Tibial nerve (tissue), 4 donors: ENCODE data around the gene CCDC85C. TPM values are rescaled to one million over a fixed set of nuclear protein-coding genes. Genes with fewer than 3 reads are reported as not detected.

Source experiments
- DNase-seq, 2 donors: peaks; one replicate each; pipeline ENCODE4 v3.0.0-alpha.2; 2019; ENCODE audit warnings: low spot score in 2 of 2
- H3K27ac ChIP-seq, 4 donors: fragments of 200-600 bp; sonication (generic) in 3 of 4; one replicate each; pipeline ENCODE4 v1.5.1; 2017 to 2019; ENCODE audit warnings: mild to moderate bottlenecking in 1 of 4
- H3K27me3 ChIP-seq, 2 donors: fragments of 200-600 bp; sonication (generic) in 1 of 2; one replicate each; pipeline versions ENCODE4 v1.5.1 to v1.6.0; 2017 to 2019
- H3K36me3 ChIP-seq, 3 donors: fragments of 200-600 bp; sonication (generic); one replicate each; pipeline ENCODE4 v1.5.1; 2018 to 2019
- H3K4me1 ChIP-seq, 4 donors: fragments of 200-600 bp; sonication (generic) in 3 of 4; one replicate each; pipeline ENCODE4 v1.5.1; 2017 to 2019
- H3K4me3 ChIP-seq, 4 donors: fragments of 200-600 bp; sonication (generic) in 3 of 4; one replicate each; pipeline ENCODE4 v1.5.1; 2017 to 2019; ENCODE audit warnings: mild to moderate bottlenecking in 1 of 4, moderate library complexity in 1 of 4
- H3K9me3 ChIP-seq, 4 donors: fragments of 200-600 bp; sonication (generic) in 3 of 4; one replicate each; pipeline ENCODE4 v1.5.1; 2017 to 2019
- EP300 ChIP-seq, 2 donors: sonication (generic); formaldehyde crosslinking; IDR thresholded peaks; one replicate each; pipeline ENCODE4 v1.6.1; 2017; ENCODE audit warnings: antibody characterized with exemption in 2 of 2, mild to moderate bottlenecking in 1 of 2
- POLR2A ChIP-seq, 2 donors: fragments of 450-650 bp; IDR thresholded peaks; one replicate each; pipeline ENCODE4 v1.6.1; 2017; ENCODE audit warnings: antibody characterized with exemption in 2 of 2, mild to moderate bottlenecking in 2 of 2, moderate library complexity in 2 of 2
- WGBS, 2 donors: methylation state at CpG; one replicate each; pipeline ENCODE4 v1.1.5; 2018; 5-methylcytosine and 5-hydroxymethylcytosine counted together
- total RNA-seq, 4 donors: library from RNA; depleted of rRNA; stranded (reverse); fragments of >200 nt; gene quantifications; one replicate each; pipeline ENCODE4 v1.1.0, GENCODE V29; 2016
- TF ChIP-seq, protein P1 (sequence below), 5 experiments: fragments of 200-600 bp in 3 of 5; fragments of 450-650 bp in 2 of 5; sonication (generic) in 3 of 5; IDR thresholded peaks; one replicate each; pipeline ENCODE4 v1.5.1; 2016 to 2019; ENCODE audit warnings: antibody characterized with exemption in 5 of 5, mild to moderate bottlenecking in 3 of 5, moderate library complexity in 2 of 5

Gene CCDC85C
- total RNA-seq, 4 donors from 2014 or later, result 0.60 to 4.6 (median 1.8) TPM

DNA sequence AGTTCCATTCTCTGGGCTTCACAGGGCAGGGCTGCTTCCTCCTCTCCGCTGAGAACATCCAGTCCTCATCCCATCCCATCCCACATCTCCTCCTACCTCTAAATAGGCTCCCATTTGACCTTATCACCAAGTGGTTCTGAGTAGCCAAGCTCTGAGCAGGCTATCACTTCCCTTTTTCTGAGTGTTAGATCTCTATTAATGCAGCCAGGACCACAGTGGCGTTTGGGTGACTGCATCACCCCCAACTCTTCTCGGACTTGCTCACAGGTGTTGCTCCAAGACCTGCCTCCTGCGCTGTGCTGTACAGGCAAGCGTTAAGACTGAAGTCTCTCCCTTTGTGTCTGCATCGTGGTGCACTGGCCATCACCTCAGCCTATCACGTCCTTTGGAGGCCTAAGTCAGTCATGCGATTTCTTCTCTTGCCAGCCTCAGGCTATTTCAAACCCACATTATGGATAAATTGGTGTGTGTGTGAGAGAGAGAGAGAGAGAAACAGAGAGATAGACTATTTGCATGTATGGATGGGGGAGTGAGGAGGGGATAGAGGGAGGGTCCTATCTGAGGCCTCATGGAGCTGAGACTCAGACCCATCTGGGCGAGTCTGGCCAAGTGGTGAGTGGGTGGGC, 28.5 kb upstream of the CCDC85C start:
- no peak overlapping the region for H3K4me3 ChIP-seq
- 77 to 83% methylated on average over 9 of the region's 9 CpGs for WGBS, 2 donors

GRCh38 chr14:99630202-99630601, 26.2 kb upstream of the CCDC85C start:
- H3K27ac ChIP-seq, result no peak overlapping the region
- no peaks in the 10 kb centered on the region for H3K4me1 ChIP-seq
- TF ChIP-seq EP300 (IDR thresholded peaks at IDR 0.05) (no peak), POLR2A (IDR thresholded peaks at IDR 0.05) (no peak)
- TF ChIP-seq, protein P1, sequence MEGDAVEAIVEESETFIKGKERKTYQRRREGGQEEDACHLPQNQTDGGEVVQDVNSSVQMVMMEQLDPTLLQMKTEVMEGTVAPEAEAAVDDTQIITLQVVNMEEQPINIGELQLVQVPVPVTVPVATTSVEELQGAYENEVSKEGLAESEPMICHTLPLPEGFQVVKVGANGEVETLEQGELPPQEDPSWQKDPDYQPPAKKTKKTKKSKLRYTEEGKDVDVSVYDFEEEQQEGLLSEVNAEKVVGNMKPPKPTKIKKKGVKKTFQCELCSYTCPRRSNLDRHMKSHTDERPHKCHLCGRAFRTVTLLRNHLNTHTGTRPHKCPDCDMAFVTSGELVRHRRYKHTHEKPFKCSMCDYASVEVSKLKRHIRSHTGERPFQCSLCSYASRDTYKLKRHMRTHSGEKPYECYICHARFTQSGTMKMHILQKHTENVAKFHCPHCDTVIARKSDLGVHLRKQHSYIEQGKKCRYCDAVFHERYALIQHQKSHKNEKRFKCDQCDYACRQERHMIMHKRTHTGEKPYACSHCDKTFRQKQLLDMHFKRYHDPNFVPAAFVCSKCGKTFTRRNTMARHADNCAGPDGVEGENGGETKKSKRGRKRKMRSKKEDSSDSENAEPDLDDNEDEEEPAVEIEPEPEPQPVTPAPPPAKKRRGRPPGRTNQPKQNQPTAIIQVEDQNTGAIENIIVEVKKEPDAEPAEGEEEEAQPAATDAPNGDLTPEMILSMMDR (IDR thresholded peaks at IDR 0.05), result no peak
- H3K9me3 ChIP-seq, result no peaks in the 10 kb centered on the region
- H3K27me3 ChIP-seq, result no peaks in the 10 kb centered on the region
- WGBS, 2 donors, result 64 to 78% methylated on average over 5 to 7 of the region's 8 CpGs
- H3K36me3 ChIP-seq, result no peaks in the 10 kb centered on the region
- H3K4me3 ChIP-seq, result no peak overlapping the region
- DNase-seq, result no peak

More for the DNA sequence above, 28.5 kb upstream of the CCDC85C start:
- no peaks in the 10 kb centered on the region for H3K4me1 ChIP-seq
- H3K27me3 ChIP-seq, result no peaks in the 10 kb centered on the region
- no peak overlapping the region for H3K27ac ChIP-seq
- no peak for DNase-seq
- H3K9me3 ChIP-seq, result no peaks in the 10 kb centered on the region
- no peaks in the 10 kb centered on the region for H3K36me3 ChIP-seq
- TF ChIP-seq EP300 (IDR thresholded peaks at IDR 0.05), result no peak
- no peak for TF ChIP-seq POLR2A (IDR thresholded peaks at IDR 0.05)

- Histone ChIP-seq H3K4me3 (no peak overlapping the region), H3K36me3 (no peaks in the 10 kb centered on the region), H3K9me3 (no peaks in the 10 kb centered on the region), H3K4me1 (no peaks in the 10 kb centered on the region), H3K27me3 (peaks cover 0 to 7% of the 10 kb centered on the region in 2 donors), H3K27ac (no peak overlapping the region)
- TF ChIP-seq, protein P1 (IDR thresholded peaks at IDR 0.05), result peak; percentile 92 to 95 (median 94)
- peak in 1 of 2 donors; percentile 8 for TF ChIP-seq EP300 (IDR thresholded peaks at IDR 0.05)
- no peak for TF ChIP-seq POLR2A (IDR thresholded peaks at IDR 0.05)
- peak; percentile 51 to 71 for DNase-seq
- whole genome bisulfite sequencing, 2 donors, result 25 to 40% methylated on average over 12 to 20 of the region's 20 CpGs
Observed at GRCh38 chr14:99628887-99629618, 25.0 kb upstream of the CCDC85C start.

DNA sequence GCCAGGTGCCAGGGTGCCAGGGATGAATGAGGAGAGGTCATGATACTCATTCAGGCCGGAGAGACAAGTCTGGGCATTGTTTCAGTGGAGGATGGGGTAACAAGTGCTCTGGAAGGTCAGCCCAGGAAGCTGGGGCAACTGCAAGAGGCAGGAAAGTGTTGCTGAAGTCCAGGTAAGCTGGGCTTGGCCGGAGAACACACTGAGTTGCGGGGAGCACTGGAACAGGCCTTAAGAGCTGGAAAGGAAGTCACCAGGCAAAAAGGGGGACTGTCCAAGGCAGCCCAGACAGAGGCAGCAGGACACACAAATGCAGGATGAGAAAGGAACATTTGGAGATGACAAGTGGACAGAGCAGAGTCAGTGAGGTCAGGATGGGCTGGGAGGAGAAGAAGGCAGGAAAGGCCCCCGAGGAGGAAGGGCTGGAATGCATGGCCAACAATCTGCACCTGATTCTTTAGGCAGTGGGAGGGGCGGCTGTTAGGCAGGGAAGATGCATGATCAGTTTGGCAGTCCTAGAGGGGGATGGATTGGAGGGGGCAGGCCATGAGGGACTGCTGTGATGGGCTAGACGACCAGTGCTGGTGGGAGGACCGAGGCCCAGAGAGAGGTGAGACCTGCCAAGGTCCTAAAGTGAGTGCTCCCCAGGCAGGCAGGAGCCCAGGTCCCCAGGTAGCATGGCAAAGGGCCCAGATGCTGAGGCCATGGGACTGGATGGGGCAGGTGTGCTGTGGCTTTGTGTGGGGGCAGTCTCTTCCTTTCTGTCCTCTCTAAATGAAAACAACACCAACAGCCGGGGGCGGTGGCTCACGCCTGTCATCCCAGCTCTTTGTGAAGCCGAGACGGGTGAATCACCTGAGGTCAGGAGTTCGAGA, 23.7 kb upstream of the CCDC85C start:
- H3K4me1 ChIP-seq, result peaks cover 0 to 4% (median 0%) of the 10 kb centered on the region in 4 donors
- no peak for TF ChIP-seq EP300 (IDR thresholded peaks at IDR 0.05)
- no peak for TF ChIP-seq POLR2A (IDR thresholded peaks at IDR 0.05)
- TF ChIP-seq, protein P1 (IDR thresholded peaks at IDR 0.05), result no peak
- no peak for DNase-seq
- H3K4me3 ChIP-seq, result no peak overlapping the region
- H3K9me3 ChIP-seq, result no peaks in the 10 kb centered on the region
- 80 to 82% methylated on average over 13 of the region's 13 CpGs for WGBS, 2 donors
- H3K27me3 ChIP-seq, result peaks cover 0 to 7% of the 10 kb centered on the region in 2 donors
- no peak overlapping the region for H3K27ac ChIP-seq
- no peaks in the 10 kb centered on the region for H3K36me3 ChIP-seq

DNA sequence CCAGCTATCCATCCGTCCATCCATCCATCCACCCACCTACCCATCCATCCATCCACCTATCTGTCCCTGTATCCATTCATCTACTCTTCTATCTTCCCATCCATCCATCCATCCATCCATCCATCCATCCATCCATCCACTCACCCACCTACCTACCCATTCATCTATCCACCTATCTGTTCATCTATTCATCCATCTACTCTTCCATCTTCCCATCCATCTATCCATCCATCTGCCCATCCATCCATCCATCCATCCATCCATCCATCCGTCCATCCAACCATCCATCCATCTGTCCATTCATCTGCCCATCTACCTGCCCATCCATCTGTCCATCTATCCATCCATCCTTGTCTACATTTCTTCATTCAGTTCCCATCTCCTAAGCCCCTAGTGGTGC, 23.1 kb upstream of the CCDC85C start:
- TF ChIP-seq EP300 (IDR thresholded peaks at IDR 0.05), result no peak
- TF ChIP-seq, protein P1 (IDR thresholded peaks at IDR 0.05), result no peak
- no peak for TF ChIP-seq POLR2A (IDR thresholded peaks at IDR 0.05)

More for the DNA sequence above, 23.1 kb upstream of the CCDC85C start:
- peaks cover 0 to 6% (median 0%) of the 10 kb centered on the region in 4 donors for H3K4me1 ChIP-seq
- H3K27me3 ChIP-seq, result peaks cover 0 to 7% of the 10 kb centered on the region in 2 donors
- H3K27ac ChIP-seq, result no peak overlapping the region
- no peak for DNase-seq
- H3K9me3 ChIP-seq, result no peaks in the 10 kb centered on the region
- H3K4me3 ChIP-seq, result no peak overlapping the region
- no peaks in the 10 kb centered on the region for H3K36me3 ChIP-seq
- 90 to 91% methylated on average over 2 of the region's 2 CpGs for WGBS, 2 donors
